Loucy (cell line): ENCODE measurements around the gene HSF2BP.

ENCODE experiments used
- H2AFZ ChIP-seq: fragments of 200-600 bp; sonication (generic); 2 replicates; pipeline ENCODE4 v1.6.0; 2016; ENCODE audit warnings: antibody characterized with exemption, mild to moderate bottlenecking, low read length, moderate library complexity
- H3F3A ChIP-seq: fragments of 200-600 bp; 2 replicates; pipeline ENCODE4 v1.6.0; 2016; ENCODE audit warnings: antibody characterized with exemption, low read depth, mild to moderate bottlenecking
- H3K27me3 ChIP-seq: fragments of 200-600 bp; sonication (generic); 2 replicates; pipeline ENCODE4 v1.6.1; 2014; ENCODE audit warnings: low read length, mild to moderate bottlenecking; ENCODE audit not compliant: insufficient read depth, poor library complexity, severe bottlenecking
- H3K36me3 ChIP-seq: fragments of 200-600 bp; sonication (generic); 2 replicates; pipeline ENCODE4 v1.6.1; 2016; ENCODE audit warnings: low read length; ENCODE audit not compliant: insufficient read depth
- H3K4me1 ChIP-seq: fragments of 200-600 bp; sonication (generic); 2 replicates; pipeline ENCODE4 v1.5.1; 2014; ENCODE audit warnings: low read length, mild to moderate bottlenecking; ENCODE audit not compliant: insufficient read depth, poor library complexity, severe bottlenecking
- H3K4me2 ChIP-seq: fragments of 200-600 bp; sonication (generic); 2 replicates; pipeline ENCODE4 v1.6.0; 2014; ENCODE audit warnings: antibody characterized with exemption, low read length, low read depth, mild to moderate bottlenecking; ENCODE audit not compliant: poor library complexity, severe bottlenecking
- H3K4me3 ChIP-seq: fragments of 200-600 bp; sonication (generic); 2 replicates; pipeline ENCODE4 v1.5.1; 2014; ENCODE audit warnings: low read length, mild to moderate bottlenecking, mixed read lengths; ENCODE audit not compliant: poor library complexity, severe bottlenecking
- H3K79me2 ChIP-seq: fragments of 200-600 bp; sonication (generic); 2 replicates; pipeline ENCODE4 v1.6.1; 2014; ENCODE audit warnings: low read length; ENCODE audit not compliant: insufficient read depth
- H3K9ac ChIP-seq: fragments of 200-600 bp; sonication (generic); 2 replicates; pipeline ENCODE4 v1.6.0; 2014; ENCODE audit warnings: mild to moderate bottlenecking, low read depth, low read length, moderate library complexity; ENCODE audit not compliant: poor library complexity, severe bottlenecking
- H3K9me2 ChIP-seq: fragments of 200-600 bp; sonication (generic); replicated peaks from 2 replicates; pipeline ENCODE4 v1.6.1; 2016; ENCODE audit warnings: low read depth, low read length, mixed read lengths
- H3K9me3 ChIP-seq: fragments of 200-600 bp; sonication (generic); 2 replicates; pipeline ENCODE4 v1.6.1; 2014; ENCODE audit warnings: mild to moderate bottlenecking, antibody characterized with exemption, low read length, low read depth; ENCODE audit not compliant: insufficient read depth
- H4K20me1 ChIP-seq: fragments of 200-600 bp; sonication (generic); 2 replicates; pipeline ENCODE4 v1.6.0; 2014; ENCODE audit warnings: antibody characterized with exemption, low read length, mild to moderate bottlenecking; ENCODE audit not compliant: insufficient read depth, poor library complexity, severe bottlenecking
- CTCF ChIP-seq: fragments of 200-600 bp; sonication (generic); conservative IDR thresholded peaks from 2 replicates; pipeline ENCODE4 v1.5.1; 2014; ENCODE audit warnings: mild to moderate bottlenecking, antibody characterized with exemption, low read length
- EZH2phosphoT487 ChIP-seq: fragments of 200-600 bp; IDR thresholded peaks from 2 replicates; pipeline ENCODE4 v1.6.1; 2018; ENCODE audit warnings: antibody characterized with exemption, mild to moderate bottlenecking, moderate library complexity, borderline replicate concordance

HSF2BP gene

GRCh38 chr21:43659136-43660000 is at the start of gene HSF2BP, which contains the start of gene RRP1B:
Gene HSF2BP, minus strand, starts transcription at chr21:43659488. Its CDS starts 1,392 bp downstream, at chr21:43658096.
Gene RRP1B, plus strand, starts transcription at chr21:43659560. Its CDS starts 105 bp downstream, at chr21:43659665.
- H3K79me2 ChIP-seq: peaks cover 60% of the 10 kb centered on the region
- peak within 1 kb of the TSS; percentile 97 for H3K4me3 ChIP-seq
- no peaks in the 10 kb centered on the region for H3K9me3 ChIP-seq
- H3K4me2 ChIP-seq: peak within 1 kb of the TSS; percentile 77
- peaks cover 7% of the 10 kb centered on the region; the same call in 1 of the 2 replicates for H3K36me3 ChIP-seq
- peaks cover 49% of the 10 kb centered on the region for H3K4me1 ChIP-seq
- no peaks in the 10 kb centered on the region for H3K27me3 ChIP-seq
- peak within 1 kb of the TSS; percentile 84 for H2AFZ ChIP-seq
- no peaks in the 10 kb centered on the region; the same call in 1 of the 2 replicates for H3F3A ChIP-seq
- peaks cover 33% of the 10 kb centered on the region for H4K20me1 ChIP-seq
- peak within 1 kb of the TSS; percentile 89 for H3K9ac ChIP-seq
- no peaks in the 10 kb centered on the region for H3K9me2 ChIP-seq
- no peak for TF ChIP-seq CTCF
- TF ChIP-seq EZH2phosphoT487: no peak

- H3K4me2 ChIP-seq: no peak overlapping the region
- H3F3A ChIP-seq: no peaks in the 10 kb centered on the region
- H3K9me2 ChIP-seq: no peaks in the 10 kb centered on the region
- no peak overlapping the region for H2AFZ ChIP-seq
- no peak overlapping the region for H3K4me3 ChIP-seq
- no peaks in the 10 kb centered on the region for H4K20me1 ChIP-seq
- H3K9me3 ChIP-seq: no peaks in the 10 kb centered on the region
- no peaks in the 10 kb centered on the region for H3K36me3 ChIP-seq
- no peak overlapping the region for H3K9ac ChIP-seq
- no peaks in the 10 kb centered on the region for H3K79me2 ChIP-seq
- no peaks in the 10 kb centered on the region for H3K4me1 ChIP-seq
- H3K27me3 ChIP-seq: no peaks in the 10 kb centered on the region
- no peak for TF ChIP-seq CTCF
- no peak for TF ChIP-seq EZH2phosphoT487
These were observed 49.6 kb upstream of the HSF2BP start for GRCh38 chr21:43708745-43709381.

GRCh38 chr21:43707462-43707861 is 48.2 kb upstream of the HSF2BP start:
- Histone ChIP-seq H3K27me3 (no peaks in the 10 kb centered on the region), H3K79me2 (no peaks in the 10 kb centered on the region), H3K4me1 (no peaks in the 10 kb centered on the region), H3K9me2 (no peaks in the 10 kb centered on the region), H3K9ac (no peak overlapping the region), H4K20me1 (no peaks in the 10 kb centered on the region), H3F3A (no peaks in the 10 kb centered on the region), H2AFZ (no peak overlapping the region), H3K4me2 (no peak overlapping the region), H3K9me3 (no peaks in the 10 kb centered on the region), H3K4me3 (no peak overlapping the region), H3K36me3 (no peaks in the 10 kb centered on the region)
- TF ChIP-seq CTCF: no peak
- no peak for TF ChIP-seq EZH2phosphoT487
